CD4-positive, alpha-beta T cell treated with Interleukin-4 for 1 hour (primary cell): ENCODE results near the gene MED20.
A peak's percentile ranks its signal among the peaks of the same experiment; 100 is the strongest.

Experiments used
- DNase-seq, 2 donors: peaks; one replicate each; pipeline ENCODE4 v3.0.0-alpha.2; 2020 to 2022

The MED20 gene

DNA sequence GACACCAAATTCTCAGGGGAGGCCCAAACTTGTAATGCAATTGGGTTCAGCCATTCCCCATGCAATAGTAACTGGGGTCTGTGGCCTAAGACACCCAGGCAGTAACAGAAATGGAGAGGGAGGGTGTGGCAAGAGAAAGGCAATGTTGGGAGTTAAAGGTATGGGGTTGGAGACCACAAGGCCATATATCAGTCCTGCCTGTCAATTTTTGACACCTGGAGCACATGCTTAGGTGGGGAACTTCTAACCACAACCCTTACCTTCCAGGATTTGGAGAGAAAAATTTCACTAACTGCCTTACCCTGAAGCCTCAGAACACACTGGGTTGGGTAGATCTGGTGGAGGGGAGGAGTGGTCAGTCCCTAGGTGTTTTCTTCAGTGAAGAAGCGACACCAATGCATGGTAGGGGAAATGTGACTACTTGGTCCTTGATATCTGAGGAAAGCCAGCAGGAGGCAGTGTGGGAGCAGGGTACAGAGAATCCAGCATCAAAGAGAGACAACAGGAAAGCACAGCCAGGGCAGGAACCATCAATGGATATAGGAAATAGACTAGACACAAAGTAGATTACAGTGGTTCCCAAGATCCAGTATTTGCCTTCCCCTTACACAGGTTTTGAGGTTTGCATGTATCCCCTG is 18.9 kb downstream of the MED20 start:
- peak; percentile 71 to 76 for DNase-seq

DNA sequence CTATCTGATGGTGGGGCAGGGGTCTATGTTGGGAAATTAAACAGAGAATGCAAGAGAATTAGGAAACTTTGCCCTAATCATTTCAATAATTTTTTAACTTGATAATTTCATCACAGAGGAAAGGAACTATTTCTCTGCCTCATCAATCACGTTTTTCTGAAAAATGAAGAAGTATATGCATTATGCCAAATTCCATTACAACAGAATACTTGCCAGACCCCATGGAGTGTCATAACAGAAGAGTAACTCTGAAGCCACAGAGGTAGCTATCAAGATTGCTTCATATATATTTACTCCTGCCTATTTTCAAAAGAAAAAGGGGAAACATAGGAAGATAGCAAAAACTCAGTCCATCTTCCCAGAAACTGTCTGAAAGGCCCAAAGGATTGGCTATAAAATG is 20.1 kb downstream of the MED20 start:
- DNase-seq, result no peak

DNA sequence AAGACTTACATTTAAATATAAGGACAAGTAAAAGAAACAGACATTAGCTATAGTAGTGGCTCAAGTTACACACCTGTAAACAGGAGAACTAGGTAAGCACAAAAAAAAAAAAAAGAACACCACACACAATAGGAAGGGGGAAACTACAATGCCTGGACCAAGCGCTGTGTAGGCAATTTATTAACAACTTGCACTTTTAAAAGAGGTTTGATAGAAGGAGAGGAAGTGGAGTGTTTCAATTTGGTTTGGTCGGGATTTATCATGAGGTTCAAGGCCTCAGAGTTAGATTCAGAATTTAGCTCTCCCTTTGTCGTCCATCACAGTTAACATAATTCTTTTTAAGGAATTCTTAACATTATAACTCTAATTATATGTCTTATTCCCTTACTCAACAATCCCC is 24.7 kb downstream of the MED20 start:
- DNase-seq, result no peak

DNA sequence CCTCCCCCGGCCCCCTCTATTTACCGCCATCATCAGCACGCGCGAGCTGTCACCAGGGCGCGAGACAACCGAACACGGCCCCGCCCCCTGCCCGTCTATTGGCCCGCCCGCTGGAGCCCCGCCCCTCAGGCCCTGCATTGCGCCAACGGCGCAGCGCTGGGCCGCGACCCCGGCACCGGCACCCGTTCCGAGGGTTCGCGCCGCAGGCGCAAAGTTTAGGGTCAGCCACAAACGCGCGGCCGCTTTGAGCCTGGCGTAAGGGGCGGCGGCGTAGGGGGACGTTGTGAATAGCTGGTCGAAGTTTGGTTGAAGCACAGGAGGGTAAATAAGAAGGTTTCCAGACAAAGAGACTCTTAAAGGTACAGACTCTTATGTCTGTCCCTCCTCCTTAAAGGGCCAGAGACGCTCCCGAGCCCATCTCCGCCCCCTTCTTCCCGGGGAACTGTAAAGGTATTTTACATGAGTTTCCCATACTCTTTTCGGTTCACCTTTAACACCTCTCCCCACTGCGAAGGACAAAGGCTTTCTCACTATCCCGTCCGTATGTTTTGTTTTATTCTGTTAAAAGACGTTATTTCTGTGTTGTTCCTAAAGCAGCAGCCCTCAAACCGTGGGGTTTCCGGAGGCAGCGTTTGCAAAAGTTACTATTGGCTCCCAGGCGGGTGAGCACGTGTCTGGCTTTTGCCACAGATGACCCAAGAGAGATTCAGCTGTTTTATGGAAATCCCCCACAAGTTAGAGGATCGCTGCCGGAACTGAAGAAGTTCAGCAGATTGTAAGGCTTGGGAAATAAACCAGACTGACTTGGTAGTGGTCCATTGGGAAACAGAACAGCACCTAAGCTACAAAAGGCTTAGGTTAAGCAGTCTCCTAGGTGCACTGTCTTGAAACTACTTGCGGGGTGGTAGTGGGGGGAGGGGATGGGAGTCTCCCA is 25.4 kb downstream of the MED20 start, which contains the start of gene USP49:
USP49 (minus strand) TSS at position 76 of the 934 bp plus-strand sequence. CDS start 88,392 bp downstream, outside the sequence.
- peak; percentile 87 to 89 for DNase-seq

DNA sequence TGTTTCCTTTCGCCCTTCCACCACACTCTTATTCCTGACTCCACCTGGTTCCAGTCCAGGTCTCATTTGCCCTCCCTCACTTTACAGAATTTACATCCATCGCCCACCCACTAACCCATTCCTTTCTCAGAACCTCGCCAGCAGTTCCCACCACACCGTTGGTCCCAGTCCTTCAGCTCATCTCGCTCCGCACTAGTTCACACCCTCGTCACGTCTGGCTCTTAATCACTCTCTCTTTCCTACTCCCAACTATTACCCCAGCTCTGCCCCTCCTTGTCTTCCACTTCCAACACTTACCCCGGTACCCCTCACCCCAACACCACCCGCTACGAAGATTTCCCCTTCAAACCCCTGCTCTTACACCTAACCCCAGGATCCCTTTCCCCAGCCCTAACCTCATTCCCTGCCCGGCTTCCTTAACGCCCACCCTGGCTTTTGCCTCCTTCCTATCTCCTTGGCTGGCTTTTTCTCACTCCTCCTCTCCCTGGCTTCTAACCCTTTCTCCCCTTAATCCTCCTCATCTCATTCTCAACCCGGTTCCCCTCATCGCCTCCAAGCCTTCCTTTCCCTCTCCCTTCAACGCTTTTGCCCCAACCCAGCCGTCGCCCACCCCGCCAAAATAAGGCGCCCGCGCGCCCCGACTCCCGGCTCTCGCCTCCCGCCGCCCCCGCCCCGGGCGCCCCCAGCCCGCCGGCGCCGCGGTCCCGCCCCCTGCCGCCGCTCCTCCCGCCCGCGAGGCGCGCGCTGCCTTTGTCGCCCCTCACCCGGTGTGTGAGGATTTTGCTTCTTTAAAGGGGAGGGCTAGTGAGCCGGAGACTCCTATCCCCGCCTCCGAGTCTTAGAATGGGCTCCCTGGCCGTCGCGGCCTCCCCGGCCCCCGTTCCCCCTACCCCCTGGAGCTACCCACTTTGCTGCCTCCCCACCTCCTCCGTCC is 26.3 kb downstream of the MED20 start:
- no peak for DNase-seq

DNA sequence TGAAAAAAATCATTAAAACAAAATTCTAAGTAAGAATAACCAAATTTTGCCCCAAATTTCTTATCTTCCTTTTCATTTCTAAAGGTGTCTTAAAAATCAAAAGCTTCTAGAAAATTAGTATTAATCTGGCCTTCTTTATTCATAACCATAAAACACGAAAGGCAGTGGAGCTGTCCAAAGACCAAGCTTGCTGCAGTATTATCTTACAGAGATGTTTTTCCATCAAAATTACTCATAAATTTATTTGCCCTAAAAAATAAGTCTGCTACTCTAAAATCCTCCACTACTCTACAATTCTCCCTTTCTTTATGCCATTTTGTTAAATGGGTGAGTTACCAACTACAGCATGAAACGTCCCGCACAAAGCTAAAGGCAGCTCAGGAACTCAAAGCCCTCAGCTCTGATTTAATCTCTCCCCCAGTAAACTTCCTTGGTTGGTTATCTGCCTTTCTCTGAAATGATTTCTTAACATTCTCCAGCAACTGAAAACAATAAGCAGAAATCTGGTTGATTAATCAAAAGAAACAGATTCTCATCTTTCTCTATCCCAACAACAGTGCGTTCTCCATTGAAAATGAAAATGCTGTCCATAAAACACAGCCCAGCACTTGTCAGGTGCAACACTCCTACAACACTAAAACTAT is 27.9 kb downstream of the MED20 start:
- DNase-seq, result no peak

DNA sequence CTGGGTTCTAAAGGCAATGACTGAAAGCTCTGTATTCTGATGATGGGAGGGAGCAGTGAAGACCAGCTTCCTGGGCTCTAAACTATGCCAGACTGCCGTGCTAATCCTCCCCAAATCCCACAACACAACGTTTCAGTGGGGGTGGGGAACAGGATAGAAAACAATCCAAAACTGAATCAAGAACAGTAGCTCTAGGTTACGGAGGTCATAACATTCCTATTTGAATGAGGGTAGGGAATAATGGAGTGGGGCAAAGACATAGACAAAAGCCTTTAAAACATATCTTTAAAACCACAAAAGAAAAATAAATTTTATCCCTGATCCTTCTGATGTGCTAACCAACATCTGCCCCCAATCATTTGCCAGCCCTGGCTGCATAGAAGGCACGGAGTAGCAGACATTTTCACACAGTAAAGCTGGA is 33.6 kb downstream of the MED20 start:
- no peak for DNase-seq

DNA sequence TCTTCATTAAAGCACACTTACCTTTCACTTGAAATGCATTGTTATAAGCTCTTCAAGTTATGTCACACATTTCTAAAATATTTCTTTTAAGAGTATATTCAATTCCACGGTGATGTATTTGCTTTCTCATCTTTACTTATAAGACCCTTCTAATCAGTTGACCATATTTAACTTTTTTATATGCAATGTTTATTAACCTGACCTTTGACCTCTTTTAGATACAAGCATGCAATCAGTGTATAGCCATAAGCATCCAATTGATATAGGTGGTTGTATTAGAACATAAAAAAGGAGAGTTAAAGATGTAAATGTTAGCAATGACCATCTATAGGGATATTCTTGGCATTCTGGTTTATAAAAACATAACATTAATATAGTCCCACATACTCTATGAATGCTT is 35.0 kb downstream of the MED20 start:
- DNase-seq, result no peak

DNA sequence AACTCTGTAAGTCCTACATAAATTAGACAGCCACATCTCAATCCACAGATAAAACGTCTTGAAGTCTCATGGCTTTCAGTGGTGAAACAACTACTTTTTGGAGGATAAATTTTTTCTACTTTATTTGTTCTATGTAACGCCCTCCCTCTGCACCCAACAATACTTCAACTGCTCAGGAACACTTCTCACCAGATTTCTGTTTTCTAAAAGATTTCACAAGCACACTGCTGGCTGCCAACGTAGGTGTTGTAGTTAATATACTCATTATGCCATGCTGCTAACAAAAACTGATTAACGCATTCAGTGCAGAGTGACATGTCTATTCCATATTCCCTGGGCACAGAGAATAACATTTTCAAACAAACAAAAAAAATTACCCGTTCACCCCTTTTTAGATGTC is 36.0 kb downstream of the MED20 start:
- no peak for DNase-seq

DNA sequence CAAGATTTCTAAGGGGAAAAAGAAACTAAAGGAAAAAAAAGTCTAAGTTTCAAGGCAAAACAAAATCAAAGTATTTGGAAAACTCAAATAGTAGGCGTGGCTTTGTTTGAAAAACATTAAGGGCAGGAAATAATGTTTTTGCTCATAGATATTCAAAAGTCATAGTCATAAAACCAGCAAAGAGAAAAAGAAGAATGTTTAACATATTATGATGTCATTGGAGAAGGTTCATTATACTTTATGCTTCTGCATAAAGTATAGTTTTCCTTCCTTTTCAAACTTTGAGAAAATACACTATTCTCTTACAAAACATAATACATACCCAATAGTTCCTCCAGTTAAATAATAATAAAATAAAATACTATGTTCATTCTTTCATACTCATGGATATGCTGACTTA is 39.4 kb downstream of the MED20 start:
- no peak for DNase-seq

DNA sequence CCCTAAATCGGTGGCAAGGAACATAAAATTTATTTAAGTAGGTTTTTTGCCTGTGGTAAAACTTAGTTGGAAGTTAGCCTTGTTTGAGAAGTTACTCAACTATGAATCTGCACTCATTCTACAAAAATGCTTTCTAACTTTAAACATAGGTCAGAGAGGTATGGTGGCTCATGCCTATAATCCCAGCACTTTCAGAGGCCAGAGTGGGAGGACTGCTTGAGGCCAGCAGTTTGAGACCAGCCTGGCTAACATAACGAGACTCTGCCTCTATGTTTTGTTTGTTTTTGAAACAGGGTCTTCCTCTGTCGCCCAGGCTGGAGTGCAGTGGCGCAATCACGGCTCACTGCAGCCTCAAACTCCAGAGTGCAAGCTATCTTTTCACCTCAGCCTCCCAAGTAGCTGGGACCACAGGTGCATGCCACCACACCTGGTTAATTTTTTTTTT is 42.0 kb downstream of the MED20 start:
- DNase-seq, result no peak

DNA sequence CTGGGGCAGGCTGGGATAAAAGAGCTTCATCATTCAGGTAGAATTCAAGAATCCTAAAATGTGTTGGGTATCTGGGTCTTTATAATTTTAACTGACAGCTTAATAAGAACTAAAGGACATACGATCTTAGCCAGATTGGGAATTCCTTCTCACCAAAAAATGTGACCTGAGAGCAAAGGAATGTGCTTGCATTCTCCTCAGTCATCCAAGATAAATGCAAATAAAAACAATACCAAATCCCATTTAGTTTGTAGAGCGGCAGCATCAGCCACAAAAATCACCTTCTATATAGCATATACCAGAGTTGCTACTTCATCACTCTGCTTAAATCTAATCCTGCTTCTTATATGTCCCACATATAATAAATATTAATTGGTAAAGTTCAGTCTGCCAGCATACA is 42.7 kb downstream of the MED20 start:
- DNase-seq, result no peak

DNA sequence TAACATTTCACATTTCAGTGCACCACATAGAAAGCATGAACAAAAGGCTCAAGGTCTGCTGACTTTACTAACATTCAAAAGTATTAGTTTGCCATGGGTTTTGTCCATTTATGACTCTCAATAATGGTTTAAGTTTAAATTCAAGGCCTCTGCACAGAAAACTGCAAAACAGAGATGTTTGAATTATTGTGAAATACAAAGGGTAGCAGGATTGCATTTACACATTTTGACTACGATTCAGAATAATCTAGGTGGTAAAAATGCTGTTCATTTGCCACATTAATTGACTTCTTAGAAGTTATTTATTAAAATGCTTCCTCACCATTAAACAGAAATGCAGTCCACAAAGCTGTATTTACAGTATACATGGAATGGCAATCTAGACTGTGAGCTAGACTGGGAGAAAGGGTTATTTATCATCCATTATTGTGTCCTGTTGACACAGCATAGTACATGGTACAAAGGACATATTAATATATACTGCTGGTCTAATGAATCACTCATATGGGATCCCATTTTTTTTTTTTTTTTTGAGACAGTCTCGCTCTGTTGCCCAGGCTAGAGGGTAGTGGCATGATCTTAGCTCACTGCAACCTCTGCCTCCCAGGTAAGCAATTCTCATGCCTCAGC is 43.8 kb downstream of the MED20 start:
- DNase-seq, result no peak

DNA sequence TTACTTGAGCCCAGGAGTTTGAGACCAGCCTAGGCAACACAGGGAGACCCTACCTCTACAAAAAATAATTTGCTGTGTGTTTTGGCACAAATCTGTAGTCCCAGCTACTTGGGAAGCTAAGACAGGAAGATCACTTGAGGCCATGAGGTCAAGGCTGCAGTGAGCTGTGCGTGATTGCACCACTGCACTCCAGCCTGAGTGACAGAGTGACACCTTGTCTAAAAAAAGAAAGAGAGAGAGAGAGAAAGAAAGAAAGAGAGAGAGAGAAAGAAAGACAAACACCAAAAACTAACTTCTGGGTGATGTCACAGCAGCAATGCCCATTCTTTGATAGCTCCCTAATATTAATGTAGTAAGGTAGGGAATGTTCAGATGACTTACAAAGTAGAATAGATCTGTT is 46.2 kb downstream of the MED20 start:
- no peak for DNase-seq

DNA sequence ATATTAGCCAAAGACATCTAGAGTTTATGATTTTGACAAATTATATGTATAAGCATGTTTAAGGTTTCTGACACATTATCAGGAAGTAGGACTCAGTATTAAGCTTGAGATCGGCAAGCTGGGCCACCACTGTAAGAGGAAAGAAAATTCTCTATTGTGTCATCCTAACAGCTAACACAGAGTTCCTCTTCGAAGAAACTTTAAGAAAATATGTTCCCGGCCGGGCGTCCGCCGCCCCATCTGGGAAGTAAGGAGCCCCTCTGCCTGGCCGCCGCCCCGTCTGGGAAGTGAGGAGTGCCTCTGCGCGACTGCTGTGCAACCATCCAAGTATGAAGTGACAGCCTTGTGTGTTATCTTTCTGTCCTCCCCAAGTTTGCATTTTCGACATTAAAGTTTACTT is 48.8 kb downstream of the MED20 start:
- no peak for DNase-seq

DNA sequence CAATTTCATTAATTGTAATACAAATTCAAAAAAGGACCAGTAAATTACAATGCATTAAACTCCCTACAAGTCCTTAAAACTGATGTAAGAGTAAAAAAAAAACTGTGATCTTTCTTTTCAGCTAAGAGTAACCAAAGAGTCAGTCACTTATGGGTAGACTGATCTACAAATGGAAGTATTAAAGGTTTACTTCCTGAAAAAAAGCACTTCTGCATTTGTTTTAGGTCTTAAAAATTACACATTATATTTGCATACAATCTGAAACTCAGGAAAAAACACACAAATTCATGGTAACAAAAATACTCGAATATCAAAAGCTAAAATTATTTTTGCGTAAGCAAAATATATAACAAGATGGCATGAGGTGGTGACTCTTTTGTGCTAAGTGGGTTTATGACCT is 49.2 kb downstream of the MED20 start:
- no peak for DNase-seq

DNA sequence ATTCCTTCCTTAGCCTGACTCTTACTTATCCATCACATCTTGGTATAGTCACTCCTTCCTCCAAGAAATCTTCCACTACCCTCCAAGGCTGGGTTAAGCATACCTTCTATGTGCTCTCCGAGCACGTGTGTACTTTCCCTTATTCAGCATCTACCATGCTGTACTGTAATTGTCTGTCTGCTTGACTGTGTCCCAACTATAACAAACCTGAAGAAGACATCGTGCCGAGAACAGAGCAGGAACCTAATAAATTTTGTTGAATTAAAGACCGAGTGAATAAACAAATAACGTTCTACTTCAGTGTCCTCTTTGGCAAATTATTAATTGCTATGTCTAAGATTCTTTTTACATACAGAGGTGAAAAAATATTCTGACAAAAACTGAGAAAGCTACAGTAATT is 61.6 kb downstream of the MED20 start:
- DNase-seq, result no peak

DNA sequence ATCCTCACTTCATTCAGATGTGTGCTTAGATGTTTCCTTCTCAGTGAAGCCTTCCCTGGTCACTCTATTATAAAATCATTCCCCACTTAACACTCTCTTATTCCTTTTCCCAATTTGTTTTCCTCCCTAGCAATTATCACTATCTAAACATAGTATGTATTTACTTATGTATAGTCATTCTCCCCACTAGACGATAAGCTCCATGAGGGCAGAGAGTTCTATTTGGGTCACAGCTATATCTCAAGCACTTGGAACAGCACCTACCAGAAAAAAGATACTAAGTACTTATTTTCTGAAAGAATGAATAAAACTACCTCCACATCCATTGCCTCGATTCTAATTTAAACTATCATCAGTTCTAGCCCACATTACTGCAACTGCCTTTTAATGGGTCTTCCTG is 62.2 kb downstream of the MED20 start:
- no peak for DNase-seq
